Measurements from ENCODE around the gene IQCH.
"Not testable (repeated sequence)": the region's sequence is repeated elsewhere in the genome, so short reads cannot be mapped to it uniquely, and the experiment has no call there.

The IQCH gene

GRCh38 chr15:67444100-67444499 is 189.5 kb downstream of the IQCH start:
- H3K36me3 ChIP-seq (ENCODE audit: control insufficient read depth in 2 of 2, insufficient read depth in 2 of 2, low read length in 2 of 2) = no peaks in the 10 kb centered on the region
- H3K27me3 ChIP-seq (ENCODE audit: control insufficient read depth in 1 of 2, insufficient read depth in 2 of 2, low read length in 2 of 2) = no peaks in the 10 kb centered on the region
- H3K4me3 ChIP-seq (ENCODE audit: low read length in 2 of 2) = no peak overlapping the region
- H3K9ac ChIP-seq (ENCODE audit: low read length in 2 of 2) = no peak overlapping the region
- no peaks in the 10 kb centered on the region for H3K4me1 ChIP-seq (ENCODE audit: control insufficient read depth, insufficient read depth, low read length)
- no peaks in the 10 kb centered on the region for H3K9me3 ChIP-seq (ENCODE audit: control insufficient read depth in 2 of 2, low read length in 2 of 2)
- no peak overlapping the region for H3K27ac ChIP-seq (ENCODE audit: low read length)

GRCh38 chr15:67446449-67446848 is 191.9 kb downstream of the IQCH start:
- H3K9ac ChIP-seq (ENCODE audit: low read length in 2 of 2) = no peak overlapping the region
- H3K27ac ChIP-seq (ENCODE audit: low read length) = no peak overlapping the region
- no peaks in the 10 kb centered on the region for H3K9me3 ChIP-seq (ENCODE audit: control insufficient read depth in 2 of 2, low read length in 2 of 2)
- no peak overlapping the region for H3K4me3 ChIP-seq (ENCODE audit: low read length in 2 of 2)
- no peaks in the 10 kb centered on the region for H3K4me1 ChIP-seq (ENCODE audit: control insufficient read depth, insufficient read depth, low read length)
- no peaks in the 10 kb centered on the region for H3K27me3 ChIP-seq (ENCODE audit: control insufficient read depth in 1 of 2, insufficient read depth in 2 of 2, low read length in 2 of 2)
- no peaks in the 10 kb centered on the region for H3K36me3 ChIP-seq (ENCODE audit: control insufficient read depth in 2 of 2, insufficient read depth in 2 of 2, low read length in 2 of 2)

- not testable (repeated sequence) for H3K36me3 ChIP-seq (ENCODE audit: control insufficient read depth in 2 of 2, insufficient read depth in 2 of 2, low read length in 2 of 2); H3K4me1 ChIP-seq (ENCODE audit: control insufficient read depth, insufficient read depth, low read length); H3K27ac ChIP-seq (ENCODE audit: low read length); H3K27me3 ChIP-seq (ENCODE audit: control insufficient read depth in 1 of 2, insufficient read depth in 2 of 2, low read length in 2 of 2); H3K4me3 ChIP-seq (ENCODE audit: low read length in 2 of 2); H3K9ac ChIP-seq (ENCODE audit: low read length in 2 of 2); H3K9me3 ChIP-seq (ENCODE audit: control insufficient read depth in 2 of 2, low read length in 2 of 2)
Measured at GRCh38 chr15:67448372-67448771, 193.8 kb downstream of the IQCH start.

- H3K9ac ChIP-seq (ENCODE audit: low read length in 2 of 2); H3K36me3 ChIP-seq (ENCODE audit: control insufficient read depth in 2 of 2, insufficient read depth in 2 of 2, low read length in 2 of 2); H3K4me3 ChIP-seq (ENCODE audit: low read length in 2 of 2): not testable (repeated sequence)
Measured at GRCh38 chr15:67453703-67454102, 199.1 kb downstream of the IQCH start.

GRCh38 chr15:67456677-67457529 is 202.3 kb downstream of the IQCH start:
- no peak overlapping the region for H3K9ac ChIP-seq (ENCODE audit: low read length in 2 of 2)
- H3K27ac ChIP-seq (ENCODE audit: low read length) = no peak overlapping the region
- H3K4me1 ChIP-seq (ENCODE audit: control insufficient read depth, insufficient read depth, low read length) = no peaks in the 10 kb centered on the region
- no peak overlapping the region for H3K4me3 ChIP-seq (ENCODE audit: low read length in 2 of 2)
- H3K36me3 ChIP-seq (ENCODE audit: control insufficient read depth in 2 of 2, insufficient read depth in 2 of 2, low read length in 2 of 2) = peaks cover 0 to 3% of the 10 kb centered on the region in 2 donors
- H3K9me3 ChIP-seq (ENCODE audit: control insufficient read depth in 2 of 2, low read length in 2 of 2) = no peaks in the 10 kb centered on the region
- H3K27me3 ChIP-seq (ENCODE audit: control insufficient read depth in 1 of 2, insufficient read depth in 2 of 2, low read length in 2 of 2) = no peaks in the 10 kb centered on the region

More at GRCh38 chr15:67453703-67454102, 199.1 kb downstream of the IQCH start:
- H3K27ac ChIP-seq (ENCODE audit: low read length); H3K27me3 ChIP-seq (ENCODE audit: control insufficient read depth in 1 of 2, insufficient read depth in 2 of 2, low read length in 2 of 2); H3K4me1 ChIP-seq (ENCODE audit: control insufficient read depth, insufficient read depth, low read length); H3K9me3 ChIP-seq (ENCODE audit: control insufficient read depth in 2 of 2, low read length in 2 of 2): not testable (repeated sequence)

GRCh38 chr15:67458331-67459029 is 203.9 kb downstream of the IQCH start:
- Histone ChIP-seq H3K9me3 (ENCODE audit: control insufficient read depth in 2 of 2, low read length in 2 of 2) (no peaks in the 10 kb centered on the region), H3K27me3 (ENCODE audit: control insufficient read depth in 1 of 2, insufficient read depth in 2 of 2, low read length in 2 of 2) (no peaks in the 10 kb centered on the region), H3K9ac (ENCODE audit: low read length in 2 of 2) (no peak overlapping the region), H3K27ac (ENCODE audit: low read length) (no peak overlapping the region), H3K36me3 (ENCODE audit: control insufficient read depth in 2 of 2, insufficient read depth in 2 of 2, low read length in 2 of 2) (peaks cover 0 to 3% of the 10 kb centered on the region in 2 donors), H3K4me1 (ENCODE audit: control insufficient read depth, insufficient read depth, low read length) (no peaks in the 10 kb centered on the region), H3K4me3 (ENCODE audit: low read length in 2 of 2) (no peak overlapping the region)

- Histone ChIP-seq H3K27me3 (ENCODE audit: control insufficient read depth in 1 of 2, insufficient read depth in 2 of 2, low read length in 2 of 2) (no peaks in the 10 kb centered on the region), H3K9me3 (ENCODE audit: control insufficient read depth in 2 of 2, low read length in 2 of 2) (no peaks in the 10 kb centered on the region), H3K36me3 (ENCODE audit: control insufficient read depth in 2 of 2, insufficient read depth in 2 of 2, low read length in 2 of 2) (peaks cover 0 to 3% of the 10 kb centered on the region in 2 donors), H3K9ac (ENCODE audit: low read length in 2 of 2) (no peak overlapping the region), H3K27ac (ENCODE audit: low read length) (no peak overlapping the region), H3K4me1 (ENCODE audit: control insufficient read depth, insufficient read depth, low read length) (no peaks in the 10 kb centered on the region), H3K4me3 (ENCODE audit: low read length in 2 of 2) (no peak overlapping the region)
Measured at GRCh38 chr15:67460521-67460920, 205.9 kb downstream of the IQCH start.

GRCh38 chr15:67461735-67462134 is 207.1 kb downstream of the IQCH start:
- no peaks in the 10 kb centered on the region for H3K27me3 ChIP-seq (ENCODE audit: control insufficient read depth in 1 of 2, insufficient read depth in 2 of 2, low read length in 2 of 2)
- peaks cover 0 to 3% of the 10 kb centered on the region in 2 donors for H3K36me3 ChIP-seq (ENCODE audit: control insufficient read depth in 2 of 2, insufficient read depth in 2 of 2, low read length in 2 of 2)
- H3K27ac ChIP-seq (ENCODE audit: low read length) = no peak overlapping the region
- H3K4me3 ChIP-seq (ENCODE audit: low read length in 2 of 2) = no peak overlapping the region
- no peaks in the 10 kb centered on the region for H3K9me3 ChIP-seq (ENCODE audit: control insufficient read depth in 2 of 2, low read length in 2 of 2)
- no peak overlapping the region for H3K9ac ChIP-seq (ENCODE audit: low read length in 2 of 2)
- no peaks in the 10 kb centered on the region for H3K4me1 ChIP-seq (ENCODE audit: control insufficient read depth, insufficient read depth, low read length)

GRCh38 chr15:67462875-67463274 is 208.3 kb downstream of the IQCH start:
- H3K4me1 ChIP-seq (ENCODE audit: control insufficient read depth, insufficient read depth, low read length) = no peaks in the 10 kb centered on the region
- no peaks in the 10 kb centered on the region for H3K9me3 ChIP-seq (ENCODE audit: control insufficient read depth in 2 of 2, low read length in 2 of 2)
- no peak overlapping the region for H3K9ac ChIP-seq (ENCODE audit: low read length in 2 of 2)
- no peak overlapping the region for H3K27ac ChIP-seq (ENCODE audit: low read length)
- H3K36me3 ChIP-seq (ENCODE audit: control insufficient read depth in 2 of 2, insufficient read depth in 2 of 2, low read length in 2 of 2) = peaks cover 0 to 3% of the 10 kb centered on the region in 2 donors
- H3K27me3 ChIP-seq (ENCODE audit: control insufficient read depth in 1 of 2, insufficient read depth in 2 of 2, low read length in 2 of 2) = no peaks in the 10 kb centered on the region
- no peak overlapping the region for H3K4me3 ChIP-seq (ENCODE audit: low read length in 2 of 2)

- H3K36me3 ChIP-seq (ENCODE audit: control insufficient read depth in 2 of 2, insufficient read depth in 2 of 2, low read length in 2 of 2) = peaks cover 0 to 3% of the 10 kb centered on the region in 2 donors
- no peaks in the 10 kb centered on the region for H3K9me3 ChIP-seq (ENCODE audit: control insufficient read depth in 2 of 2, low read length in 2 of 2)
- no peak overlapping the region for H3K27ac ChIP-seq (ENCODE audit: low read length)
- no peak overlapping the region for H3K9ac ChIP-seq (ENCODE audit: low read length in 2 of 2)
- no peaks in the 10 kb centered on the region for H3K27me3 ChIP-seq (ENCODE audit: control insufficient read depth in 1 of 2, insufficient read depth in 2 of 2, low read length in 2 of 2)
- no peaks in the 10 kb centered on the region for H3K4me1 ChIP-seq (ENCODE audit: control insufficient read depth, insufficient read depth, low read length)
- H3K4me3 ChIP-seq (ENCODE audit: low read length in 2 of 2) = no peak overlapping the region
Measured at GRCh38 chr15:67463488-67463887, 208.9 kb downstream of the IQCH start.

Data from stomach smooth muscle (tissue), 2 donors.